ENCODE data around the gene RBM17.
"Not testable (repeated sequence)": the region's sequence is repeated elsewhere in the genome, so short reads cannot be mapped to it uniquely, and the experiment has no call there.

Gene RBM17

GRCh38 chr10:6139470-6139869 is 50.6 kb downstream of the RBM17 start:
- DNase-seq = no peak

- DNase-seq = no peak
These were observed 51.5 kb downstream of the RBM17 start for GRCh38 chr10:6140141-6140841.

- no peak for DNase-seq
These were observed 52.1 kb downstream of the RBM17 start for GRCh38 chr10:6140965-6141295.

GRCh38 chr10:6141296-6142151 is 52.7 kb downstream of the RBM17 start:
- DNase-seq = no peak

- not testable (repeated sequence) for DNase-seq
These were observed 53.4 kb downstream of the RBM17 start for GRCh38 chr10:6142186-6142585.

- DNase-seq = no peak
These were observed 53.8 kb downstream of the RBM17 start for GRCh38 chr10:6142644-6143043.

- DNase-seq = no peak
These were observed 54.3 kb downstream of the RBM17 start for GRCh38 chr10:6143181-6143580.

- DNase-seq = no peak
These were observed 55.8 kb downstream of the RBM17 start for GRCh38 chr10:6144406-6145165.

- DNase-seq = no peak
These were observed 56.5 kb downstream of the RBM17 start for GRCh38 chr10:6145166-6145987.

GRCh38 chr10:6146013-6146785 is 57.4 kb downstream of the RBM17 start:
- no peak for DNase-seq

GRCh38 chr10:6146921-6147320 is 58.1 kb downstream of the RBM17 start:
- no peak for DNase-seq

GRCh38 chr10:6148251-6148701 is 59.4 kb downstream of the RBM17 start:
- no peak for DNase-seq

GRCh38 chr10:6148908-6149307 is 60.1 kb downstream of the RBM17 start:
- no peak for DNase-seq

GRCh38 chr10:6151087-6151977 is 62.5 kb downstream of the RBM17 start:
- no peak for DNase-seq

- no peak for DNase-seq
These were observed 65.0 kb downstream of the RBM17 start for GRCh38 chr10:6153845-6154244.

- no peak for DNase-seq
These were observed 65.7 kb downstream of the RBM17 start for GRCh38 chr10:6154566-6154965.

GRCh38 chr10:6158276-6158675 is 69.4 kb downstream of the RBM17 start:
- DNase-seq = no peak

GRCh38 chr10:6161921-6162320 is 73.1 kb downstream of the RBM17 start:
- DNase-seq = no peak

- no peak for DNase-seq
These were observed 73.9 kb downstream of the RBM17 start for GRCh38 chr10:6162589-6163356.

All from NCI-H510A treated with DMSO at 0.1 percent for 48 hours (cell line).